GM18861 (cell line): ENCODE data around the gene AFAP1.

Experiments
- ATAC-seq: cut with Tn5 transposase; IDR thresholded peaks from one replicate; pipeline ENCODE4 v1.9.1; 2021; ENCODE audit not compliant: unreplicated experiment

Gene AFAP1

DNA sequence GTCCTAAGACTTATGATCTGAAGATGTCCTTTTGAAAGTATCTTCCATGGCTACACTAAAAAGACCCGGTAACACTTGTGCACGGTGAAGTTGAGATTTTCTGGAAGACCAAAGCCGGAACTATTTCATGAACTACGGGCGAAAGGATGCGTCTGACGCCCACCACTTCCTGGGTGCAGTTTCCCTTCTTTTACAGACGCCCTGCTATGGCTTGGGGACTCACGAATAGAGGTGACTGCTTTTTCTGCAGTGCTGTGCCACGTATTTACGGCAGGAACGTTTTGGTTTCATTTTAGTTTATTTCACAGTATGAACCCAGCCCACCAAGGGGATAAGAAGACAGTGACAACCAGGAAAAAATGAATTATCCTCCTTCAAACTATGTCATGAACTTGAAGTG, 180.4 kb downstream of the AFAP1 start:
- ATAC-seq, result no peak

- ATAC-seq, result no peak
Observed at GRCh38 chr4:7758476-7758875, 181.2 kb downstream of the AFAP1 start.

- no peak for ATAC-seq
Observed at GRCh38 chr4:7757501-7758471, 181.9 kb downstream of the AFAP1 start.

GRCh38 chr4:7756561-7757355, 182.9 kb downstream of the AFAP1 start:
- no peak for ATAC-seq

DNA sequence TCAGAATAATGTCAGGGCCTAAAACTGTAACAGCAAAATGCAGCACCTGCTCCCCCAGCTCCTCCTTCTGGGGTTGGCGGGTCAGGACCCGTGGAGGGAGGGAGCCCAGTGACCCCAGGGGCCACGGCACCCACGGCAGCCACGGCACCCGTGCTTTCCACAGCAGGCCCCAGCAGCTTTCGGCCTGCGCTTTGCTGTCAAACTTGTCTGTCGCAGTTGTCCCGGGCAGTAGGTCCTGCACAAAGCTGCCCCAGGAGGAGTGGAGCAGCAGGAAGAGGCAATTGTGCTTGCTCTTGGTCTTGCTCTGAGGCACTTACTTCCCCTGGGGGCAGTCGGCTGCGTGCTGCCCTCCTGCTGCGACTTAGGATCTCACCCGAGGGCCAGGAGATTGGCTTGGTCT, 183.6 kb downstream of the AFAP1 start:
- no peak for ATAC-seq

DNA sequence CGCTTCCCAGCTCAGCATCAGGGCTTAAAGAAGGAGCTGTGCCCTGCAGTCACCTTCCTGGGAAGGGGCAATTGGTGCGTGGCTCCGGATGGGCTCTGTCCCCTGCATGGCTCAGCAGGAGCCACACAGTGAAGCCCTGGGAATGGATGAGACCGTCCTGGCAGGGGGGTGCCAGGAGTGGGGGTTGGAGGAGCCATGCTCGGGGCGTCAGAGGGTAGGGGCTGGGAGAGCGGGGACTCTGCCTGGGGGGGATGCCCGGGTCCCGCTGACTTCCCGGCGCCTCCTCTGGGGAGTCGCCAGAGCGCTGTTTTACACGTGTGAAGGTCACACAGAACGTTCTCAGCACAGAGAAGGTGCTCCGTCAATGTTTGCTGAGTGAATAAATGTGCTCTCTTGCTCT, 184.1 kb downstream of the AFAP1 start:
- ATAC-seq, result no peak

DNA sequence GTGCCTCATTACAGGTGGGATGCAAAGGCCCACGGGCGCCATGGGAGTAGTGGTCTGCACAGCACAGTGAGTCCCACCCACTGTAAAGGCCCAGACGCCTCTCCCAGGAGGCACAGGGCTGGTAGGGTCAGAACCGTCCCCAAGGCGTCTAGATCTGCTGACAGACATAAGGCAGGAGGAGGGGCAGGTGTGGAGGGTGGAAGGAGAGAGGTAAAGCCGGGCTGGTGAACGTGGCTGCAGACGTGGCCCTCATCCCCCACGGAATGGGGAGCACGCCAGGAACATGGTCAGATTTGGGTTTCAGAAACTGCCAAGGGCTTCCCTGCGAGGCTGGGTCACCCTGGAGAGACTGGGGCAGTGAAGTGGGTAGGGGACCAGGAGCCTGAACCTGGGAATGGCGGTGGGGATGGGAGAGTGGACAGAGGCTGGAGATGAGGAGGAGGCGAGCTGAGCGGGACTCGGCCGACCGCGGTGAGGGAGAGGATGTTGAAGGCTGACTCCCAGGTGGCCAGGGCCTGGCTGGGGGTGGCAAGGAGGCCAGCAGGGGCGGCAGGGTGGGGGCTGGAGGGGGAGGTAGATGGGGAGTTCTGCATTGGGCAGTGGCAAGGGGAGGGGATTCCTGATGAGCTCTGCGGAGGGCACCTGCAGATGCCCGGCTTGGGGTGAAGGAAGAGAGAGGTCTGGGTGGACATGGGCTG, 184.9 kb downstream of the AFAP1 start:
- ATAC-seq, result no peak

DNA sequence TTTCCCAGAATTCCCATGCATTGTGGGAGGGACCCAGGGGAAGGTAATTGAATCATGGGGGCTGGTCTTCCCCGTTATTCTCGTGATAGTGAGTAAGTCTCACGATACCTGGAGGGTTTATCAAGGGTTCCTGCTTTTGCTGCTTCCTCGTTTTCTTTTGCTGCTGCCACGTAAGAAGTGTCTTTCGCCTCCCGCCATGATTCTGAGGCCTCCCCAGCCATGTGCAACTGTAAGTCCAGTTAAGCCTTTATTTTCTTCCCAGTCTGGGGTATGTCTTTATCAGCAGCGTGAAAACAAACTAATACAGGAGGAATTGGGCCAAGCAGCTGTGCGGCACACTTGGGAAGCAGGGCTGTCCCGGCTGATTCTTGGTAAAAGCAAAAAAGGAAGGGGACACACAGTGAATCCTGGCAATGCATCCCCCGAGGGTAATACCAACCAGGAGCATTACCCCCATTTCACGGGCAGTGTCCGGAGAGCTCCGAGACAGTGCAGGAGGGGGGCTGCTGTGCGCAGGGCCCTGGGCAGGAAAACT, 185.7 kb downstream of the AFAP1 start:
- ATAC-seq, result no peak

DNA sequence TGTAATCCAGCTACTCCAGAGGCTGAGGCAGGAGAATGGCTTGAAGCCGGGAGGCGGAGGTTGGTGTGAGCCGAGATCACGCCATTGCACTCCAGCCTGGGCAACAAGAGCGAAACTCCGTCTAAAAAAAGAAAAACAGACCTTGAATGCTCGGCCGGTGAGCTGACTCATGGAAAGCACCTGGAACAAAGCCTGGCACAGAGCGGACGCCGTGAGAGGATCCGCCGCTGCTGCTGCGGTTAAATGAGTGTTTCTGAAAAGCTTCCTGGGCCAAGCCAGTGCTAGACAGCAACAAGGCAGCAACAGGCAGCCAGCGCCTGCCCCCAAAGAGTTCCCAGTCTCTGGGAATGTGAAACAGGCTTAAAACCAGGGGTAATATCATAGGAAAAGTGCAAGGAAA, 186.4 kb downstream of the AFAP1 start:
- no peak for ATAC-seq

- ATAC-seq, result no peak
Observed at GRCh38 chr4:7752649-7753048, 187.0 kb downstream of the AFAP1 start.

DNA sequence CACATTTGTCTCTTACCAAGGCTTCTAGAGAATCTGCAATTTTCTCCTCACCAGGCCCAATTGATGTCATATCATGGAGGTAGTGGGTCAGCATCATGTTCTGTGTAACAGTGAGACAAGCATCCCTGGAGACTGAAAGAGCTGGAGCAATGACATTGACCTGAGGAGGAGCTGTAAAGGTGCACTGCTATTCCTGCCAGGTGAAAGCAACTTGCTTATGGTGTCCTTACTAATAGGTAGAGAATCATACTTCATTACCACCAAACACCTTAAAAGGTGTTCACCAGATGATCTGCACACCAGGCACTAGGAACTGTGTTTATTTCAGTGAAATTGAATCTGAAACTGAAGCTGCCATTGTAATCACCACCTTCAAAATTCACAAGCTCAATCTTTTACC, 188.7 kb downstream of the AFAP1 start:
- no peak for ATAC-seq

GRCh38 chr4:7750523-7750922, 189.1 kb downstream of the AFAP1 start:
- no peak for ATAC-seq

DNA sequence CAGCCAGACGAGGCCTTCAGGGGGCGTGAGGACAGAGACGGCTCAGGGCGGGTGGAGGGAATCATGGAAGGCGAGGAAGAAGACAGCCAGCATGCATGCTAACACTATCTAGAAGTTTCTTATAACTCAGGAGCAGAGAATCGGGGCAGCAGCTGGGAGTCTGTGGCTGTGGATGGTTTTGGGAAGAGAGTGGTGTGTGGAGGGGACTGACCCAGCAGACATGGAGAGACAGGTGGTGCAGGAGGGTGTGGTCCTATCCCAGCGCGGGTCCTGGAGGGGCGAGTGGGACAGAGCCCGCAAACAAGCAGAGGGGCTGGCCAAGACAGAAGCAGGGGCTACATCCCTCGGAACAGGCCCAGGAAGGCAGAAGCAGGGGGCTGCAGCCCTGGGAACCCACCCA, 192.1 kb downstream of the AFAP1 start:
- ATAC-seq, result no peak

GRCh38 chr4:7747062-7747385, 192.6 kb downstream of the AFAP1 start:
- no peak for ATAC-seq

- no peak for ATAC-seq
Observed at GRCh38 chr4:7746351-7747061, 193.2 kb downstream of the AFAP1 start.

GRCh38 chr4:7745301-7745885, 194.3 kb downstream of the AFAP1 start:
- ATAC-seq, result no peak

DNA sequence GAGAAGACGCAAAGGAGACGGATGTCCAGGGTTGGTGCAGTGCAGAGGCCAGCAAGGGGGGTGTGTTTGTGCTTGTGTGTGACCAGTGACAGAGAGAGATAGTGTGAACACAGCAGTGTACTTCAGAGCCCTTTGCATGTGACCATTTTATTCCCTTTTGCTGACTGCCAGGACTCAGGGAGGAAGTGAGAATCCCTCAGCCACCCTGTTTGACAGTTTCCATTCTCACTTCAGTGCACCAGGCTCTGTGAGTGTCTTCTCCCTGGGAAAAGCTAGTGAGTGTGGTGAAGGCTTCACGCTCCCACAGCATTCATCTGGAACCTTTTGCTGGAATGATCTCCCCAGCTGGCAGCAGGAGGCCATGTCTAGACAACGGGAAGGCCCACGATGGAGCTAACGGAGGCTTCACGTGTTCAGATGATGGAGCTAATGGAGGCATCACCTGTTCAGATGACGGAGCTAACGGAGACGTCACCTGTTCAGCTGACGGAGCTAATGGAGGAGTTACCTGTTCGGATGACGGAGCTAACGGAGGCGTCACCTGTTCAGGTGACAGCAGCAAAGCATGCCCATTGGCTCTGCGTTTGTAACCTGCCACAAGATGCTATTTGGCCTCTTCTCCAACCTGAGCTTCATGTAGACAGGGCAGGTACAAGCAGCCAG, 195.4 kb downstream of the AFAP1 start:
- ATAC-seq, result no peak

DNA sequence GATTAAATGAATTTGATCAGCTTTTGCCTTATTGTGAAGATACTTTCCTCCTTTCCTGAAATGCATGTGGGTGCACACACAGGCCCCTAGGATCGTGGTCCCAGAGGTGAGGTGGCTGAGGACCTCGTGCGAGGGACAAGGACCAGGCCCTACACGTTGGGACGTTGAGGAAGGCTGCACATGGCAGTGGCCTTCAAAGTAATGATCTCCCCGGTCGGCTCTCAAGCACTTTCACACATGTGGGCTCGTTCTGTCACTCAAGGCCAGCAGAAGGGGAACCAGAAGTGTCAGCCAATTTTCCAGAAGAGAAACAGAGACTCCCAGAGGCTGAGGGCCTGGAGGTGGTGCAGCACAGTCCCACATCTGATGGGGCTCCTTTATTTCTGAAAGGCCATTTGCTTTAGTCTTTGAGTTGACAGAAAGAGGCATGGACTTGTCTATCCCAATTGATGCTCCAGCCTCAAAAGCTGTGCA, 196.8 kb downstream of the AFAP1 start:
- ATAC-seq, result no peak

GRCh38 chr4:7741946-7742806, 197.5 kb downstream of the AFAP1 start:
- no peak for ATAC-seq
